LNCAP (cell line): Measurements from ENCODE around the gene CYFIP1.

Source experiments
- CTCF ChIP-seq: fragments of 450-650 bp; IDR thresholded peaks from 2 replicates; pipeline ENCODE4 v1.5.1; 2017; ENCODE audit warnings: mild to moderate bottlenecking

Gene CYFIP1

GRCh38 chr15:22995795-22996194 lies 15.6 kb upstream of the CYFIP1 start:
- no peak for TF ChIP-seq CTCF

- no peak for TF ChIP-seq CTCF
These were observed 11.8 kb upstream of the CYFIP1 start for GRCh38 chr15:22992024-22992326.

- no peak for TF ChIP-seq CTCF
These were observed 9.7 kb upstream of the CYFIP1 start for GRCh38 chr15:22989576-22990477.

- no peak for TF ChIP-seq CTCF
These were observed 8.6 kb upstream of the CYFIP1 start for GRCh38 chr15:22988811-22989210.

GRCh38 chr15:22981051-22981840 lies 1.1 kb upstream of the CYFIP1 start:
- TF ChIP-seq CTCF = no peak

- no peak for TF ChIP-seq CTCF
These were observed 655 bp downstream of the CYFIP1 start for GRCh38 chr15:22979238-22980188.

GRCh38 chr15:22978691-22979237 lies 1.4 kb downstream of the CYFIP1 start:
- TF ChIP-seq CTCF = no peak
